Stomach (tissue), 4 donors: Measurements from ENCODE around the gene APMAP.

Experiments
- POLR2A ChIP-seq, 4 donors: fragments of 450-650 bp; IDR thresholded peaks; one replicate each; pipeline ENCODE4 v1.6.1; 2016; ENCODE audit warnings: antibody characterized with exemption in 4 of 4, control low read depth in 2 of 4, mild to moderate bottlenecking in 1 of 4, moderate library complexity in 1 of 4
- POLR2AphosphoS5 ChIP-seq, 3 donors: sonication (generic); formaldehyde crosslinking; IDR thresholded peaks; one replicate each; pipeline ENCODE4 v1.6.1; 2016; ENCODE audit warnings: antibody characterized with exemption in 3 of 3
- TF ChIP-seq, protein P1 (sequence below), 7 experiments: fragments of 450-650 bp in 4 of 7; fragments of 200-600 bp in 3 of 7; sonication (generic) in 3 of 7; IDR thresholded peaks; one replicate each; pipeline ENCODE4 v1.5.1; 2016 to 2019; ENCODE audit warnings: antibody characterized with exemption in 7 of 7, control low read depth in 2 of 7, mild to moderate bottlenecking in 1 of 7

DNA sequence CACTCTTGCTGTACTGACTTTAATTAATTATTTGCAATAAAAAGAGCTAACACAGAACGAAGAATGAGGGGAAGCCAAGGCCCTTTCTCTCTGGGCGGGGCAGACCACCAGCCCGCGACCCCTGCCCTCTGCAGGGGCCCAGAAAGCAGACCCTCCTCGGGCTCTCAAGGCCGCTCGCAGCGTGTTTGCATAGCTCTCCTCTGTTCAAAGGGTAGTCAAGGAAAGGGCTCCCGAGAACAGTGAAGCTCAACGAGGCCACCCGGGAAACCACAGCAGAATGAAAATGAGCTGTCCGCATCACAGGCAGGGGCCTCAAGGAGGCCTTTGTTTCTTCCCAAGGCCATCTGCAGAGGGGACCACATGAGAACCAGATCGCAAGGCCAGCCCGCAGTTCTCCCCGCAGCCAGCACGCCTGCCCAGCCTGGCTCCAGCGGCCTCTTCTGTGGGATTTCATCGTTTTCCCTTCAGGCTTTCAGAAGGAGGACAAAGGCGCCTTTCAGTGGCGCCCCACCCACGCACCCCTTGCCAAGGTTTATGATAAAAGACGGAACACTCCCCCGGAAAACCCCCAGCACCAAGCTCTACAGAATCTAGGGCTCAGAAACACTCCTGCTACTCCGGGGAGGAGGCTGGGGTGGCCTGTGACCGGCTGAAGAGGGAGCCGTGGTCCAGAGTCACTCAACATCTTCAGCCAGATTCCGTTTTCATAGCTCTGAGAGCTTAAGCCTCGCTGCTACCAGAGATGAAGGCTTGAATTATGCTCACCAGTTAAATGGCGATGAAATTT, 40.1 kb upstream of the APMAP start:
- TF ChIP-seq, protein P1, sequence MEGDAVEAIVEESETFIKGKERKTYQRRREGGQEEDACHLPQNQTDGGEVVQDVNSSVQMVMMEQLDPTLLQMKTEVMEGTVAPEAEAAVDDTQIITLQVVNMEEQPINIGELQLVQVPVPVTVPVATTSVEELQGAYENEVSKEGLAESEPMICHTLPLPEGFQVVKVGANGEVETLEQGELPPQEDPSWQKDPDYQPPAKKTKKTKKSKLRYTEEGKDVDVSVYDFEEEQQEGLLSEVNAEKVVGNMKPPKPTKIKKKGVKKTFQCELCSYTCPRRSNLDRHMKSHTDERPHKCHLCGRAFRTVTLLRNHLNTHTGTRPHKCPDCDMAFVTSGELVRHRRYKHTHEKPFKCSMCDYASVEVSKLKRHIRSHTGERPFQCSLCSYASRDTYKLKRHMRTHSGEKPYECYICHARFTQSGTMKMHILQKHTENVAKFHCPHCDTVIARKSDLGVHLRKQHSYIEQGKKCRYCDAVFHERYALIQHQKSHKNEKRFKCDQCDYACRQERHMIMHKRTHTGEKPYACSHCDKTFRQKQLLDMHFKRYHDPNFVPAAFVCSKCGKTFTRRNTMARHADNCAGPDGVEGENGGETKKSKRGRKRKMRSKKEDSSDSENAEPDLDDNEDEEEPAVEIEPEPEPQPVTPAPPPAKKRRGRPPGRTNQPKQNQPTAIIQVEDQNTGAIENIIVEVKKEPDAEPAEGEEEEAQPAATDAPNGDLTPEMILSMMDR (IDR thresholded peaks at IDR 0.05) = no peak
- TF ChIP-seq POLR2AphosphoS5 (IDR thresholded peaks at IDR 0.05) (peak in 1 of 3 donors; percentile 36), POLR2A (IDR thresholded peaks at IDR 0.05) (no peak)
